Heart right ventricle (tissue), 16 donors: ENCODE results near the gene CARD10. TPM values are rescaled to one million over a fixed set of nuclear protein-coding genes. Genes with fewer than 3 reads are reported as not detected.

Experiments used
- ATAC-seq, 8 donors: fragments of 200-7000 bp; cut with Tn5 transposase; one replicate each; pipeline ENCODE4 v1.9.1; 2020; ENCODE audit warnings: mild to moderate bottlenecking in 8 of 8, moderate library complexity in 8 of 8, moderate number of reproducible peaks in 1 of 8
- DNase-seq, 2 donors: peaks; one replicate each; pipeline ENCODE4 v3.0.0-alpha.2; 2020
- H3K27ac ChIP-seq, 10 donors: fragments of 200-600 bp; sonication (generic) in 2 of 10; one replicate each; pipeline versions ENCODE4 v1.5.0 to v1.8.0; 2020 to 2022; ENCODE audit warnings: mild to moderate bottlenecking in 3 of 10
- H3K27me3 ChIP-seq, 7 donors: fragments of 200-600 bp; one replicate each; pipeline ENCODE4 v1.8.0; 2021 to 2022; ENCODE audit warnings: mild to moderate bottlenecking in 2 of 7
- H3K36me3 ChIP-seq, 9 donors: fragments of 200-600 bp; sonication (generic) in 1 of 9; one replicate each; pipeline versions ENCODE4 v1.5.0 to v1.8.0; 2020 to 2022; ENCODE audit warnings: mild to moderate bottlenecking in 2 of 9
- H3K4me1 ChIP-seq, 9 donors: fragments of 200-600 bp; sonication (generic) in 1 of 9; one replicate each; pipeline versions ENCODE4 v1.5.0 to v1.8.0; 2020 to 2022; ENCODE audit warnings: mild to moderate bottlenecking in 4 of 9
- H3K4me3 ChIP-seq, 10 donors: fragments of 200-600 bp; sonication (generic) in 2 of 10; one replicate each; pipeline versions ENCODE4 v1.5.0 to v1.8.0; 2020 to 2022; ENCODE audit warnings: mild to moderate bottlenecking in 7 of 10, moderate library complexity in 2 of 10
- H3K9me3 ChIP-seq, 11 donors: fragments of 200-600 bp in 10 of 11; sonication (generic) in 2 of 11; one replicate each; pipeline versions ENCODE4 v1.5.0 to v1.8.0; 2013 to 2022; ENCODE audit warnings: mild to moderate bottlenecking in 2 of 11, control low read depth in 1 of 11, moderate library complexity in 1 of 11
- CTCF ChIP-seq, 9 donors: fragments of 200-600 bp; sonication (generic) in 2 of 9; IDR thresholded peaks; one replicate each; pipeline versions ENCODE4 v1.5.0 to v1.8.0; 2021 to 2022; ENCODE audit warnings: antibody characterized with exemption in 9 of 9, mild to moderate bottlenecking in 5 of 9, moderate library complexity in 1 of 9
- WGBS, 2 donors: extraction: QIAGEN DNeasy Blood & Tissue Kit; methylation state at CpG; one replicate each; pipeline ENCODE4 v1.1.7; 2013; ENCODE audit warnings: inconsistent platforms in 1 of 2; 5-methylcytosine and 5-hydroxymethylcytosine counted together
- intact Hi-C, 10 donors: fragments of 100-400 bp; cut with DNase I; formaldehyde crosslinking; loops; one replicate each; pipeline versions ENCODE4 v1.11.1 to v1.14.2; 2022
- polyA plus RNA-seq, 2 donors: library from polyadenylated mRNA; stranded (reverse); fragments of 200-250 nt; gene quantifications; one replicate each; pipeline ENCODE4 v1.2.3, GENCODE V29; 2013
- total RNA-seq, 10 donors: library from RNA; stranded (reverse); fragmentation: NEBNext Ultra II Directional in 3 of 10; extraction: Animal tissue kit (Norgen Biotek cat#: 25700) in 3 of 10; gene quantifications; one replicate each; pipeline versions ENCODE4 v1.2.1 to v1.2.4, GENCODE V29; 2021 to 2023
- donor health status: Arrhythmogenic right ventricular cardiomyopathy.
- donor health status: ischemic (EF 13 %, LVEDD 7.1; RV severe dilation, severe dysfunction).
- donor health status: healthy with polysubstance abuse.
- donor health status: DM: no; HTN: yes; CAD: no.
- donor health status: DM: no; HTN: no; CAD: no.
- donor health status: ischemic (EF 25% LVEDD 6.9; RV normal size, moderate dysfunction).
- donor health status: ischemic (EF 25% LVEDD 5.7; RV mildly dilated, moderate dysfunction).
- donor health status: healthy.
- donor health status: DM: yes; HTN: yes; CAD: no.
- donor health status: Ischemic cardiomyopathy.
- donor health status: ischemic (EF 35%, LVEDD 5.7; RV mildly dilated, moderate dysfunction).
- donor health status: nonischemic (EF 11% LVEDD 7.7; RV severe dilation, severe dysfunction).
- donor health status: DM: yes; HTN: yes; CAD: no.
- donor health status: PGD.
- donor health status: ischemic (EF 29% LVEDD 5.4; RV normal size, mild dysfunction).
- donor health status: nonischemic (EF 23%, LVEDD 6.1; RV moderate dilation, normal function).

CARD10 gene
- total and polyA plus RNA-seq, 12 donors: 7.4 to 14.8 (median 8.9) TPM

GRCh38 chr22:37557321-37558001 is 38.2 kb upstream of the CARD10 start:
- Histone ChIP-seq H3K27me3 (peaks cover 0 to 47% (median 4%) of the 10 kb centered on the region in 7 donors), H3K27ac (peak overlapping the region; percentile 53 to 100 (median 96)), H3K4me3 (no peak overlapping the region), H3K9me3 (no peaks in the 10 kb centered on the region), H3K36me3 (peaks cover 0 to 10% (median 0%) of the 10 kb centered on the region in 9 donors), H3K4me1 (peaks cover 10 to 64% (median 53%) of the 10 kb centered on the region in 9 donors)
- no peak for TF ChIP-seq CTCF (IDR thresholded peaks at IDR 0.05)
- DNase-seq (no peak), ATAC-seq (peak in 7 of 8 donors; percentile 6 to 66 (median 48))
- intact Hi-C loops: loop anchor here in 1 of 10 donors (5.0 kb wide), 1 partner anchor 915 kb away; no protein-coding TSS in a partner anchor
- 62 to 73% methylated on average over 7 of the region's 7 CpGs for WGBS, 2 donors

- DNase-seq (no peak), ATAC-seq (no peak)
- Histone ChIP-seq H3K4me1 (peaks cover 12 to 64% (median 53%) of the 10 kb centered on the region in 9 donors), H3K4me3 (no peak overlapping the region), H3K27me3 (peaks cover 0 to 40% (median 4%) of the 10 kb centered on the region in 7 donors), H3K27ac (peak overlapping the region; percentile 53 to 100 (median 96)), H3K36me3 (peaks cover 0 to 3% (median 0%) of the 10 kb centered on the region in 9 donors), H3K9me3 (no peaks in the 10 kb centered on the region)
- intact Hi-C loops: loop anchor here in 1 of 10 donors (5.0 kb wide), 1 partner anchor 916 kb away; no protein-coding TSS in a partner anchor
- WGBS, 2 donors: 7 to 17% methylated on average over 5 of the region's 5 CpGs
- no peak for TF ChIP-seq CTCF (IDR thresholded peaks at IDR 0.05)
These were observed 37.5 kb upstream of the CARD10 start for GRCh38 chr22:37556710-37557109.

GRCh38 chr22:37555029-37555428 is 35.8 kb upstream of the CARD10 start:
- Histone ChIP-seq H3K4me3 (no peak overlapping the region), H3K4me1 (peaks cover 18 to 73% (median 60%) of the 10 kb centered on the region in 9 donors), H3K9me3 (no peaks in the 10 kb centered on the region), H3K27me3 (peaks cover 0 to 27% (median 0%) of the 10 kb centered on the region in 7 donors), H3K36me3 (no peaks in the 10 kb centered on the region), H3K27ac (no peak overlapping the region)
- intact Hi-C loops: loop anchor here in 1 of 10 donors (5.0 kb wide), 1 partner anchor 917 kb away; no protein-coding TSS in a partner anchor
- TF ChIP-seq CTCF (IDR thresholded peaks at IDR 0.05): no peak
- DNase-seq: no peak
- no peak for ATAC-seq

GRCh38 chr22:37553725-37554124 is 34.5 kb upstream of the CARD10 start:
- H3K36me3 ChIP-seq: no peaks in the 10 kb centered on the region
- ATAC-seq (no peak), DNase-seq (no peak)
- TF ChIP-seq CTCF (IDR thresholded peaks at IDR 0.05): no peak
- intact Hi-C loops: no loop called here
- no peak overlapping the region for H3K4me3 ChIP-seq
- peak overlapping the region in 2 of 10 donors; percentile 86 to 93 for H3K27ac ChIP-seq
- peaks cover 0 to 18% (median 0%) of the 10 kb centered on the region in 7 donors for H3K27me3 ChIP-seq
- WGBS, 2 donors: 96 to 98% methylated on average over 9 of the region's 9 CpGs
- H3K4me1 ChIP-seq: peaks cover 27 to 73% (median 64%) of the 10 kb centered on the region in 9 donors
- H3K9me3 ChIP-seq: no peaks in the 10 kb centered on the region
